Measurements from ENCODE around the gene CFL1. TPM values are rescaled to one million over a fixed set of nuclear protein-coding genes. Genes with fewer than 3 reads are reported as not detected.

CFL1 gene
- total RNA-seq (100 to 1,000 TPM; 472 to 682 TPM), polyA plus RNA-seq (ENCODE audit: insufficient read length in 2 of 2) (1,000 to 10,000 TPM; 1,362 to 1,371 TPM)
- long read RNA-seq, donor 1, transcript CFL1-211 (4 exons, 1,062 nt), result minor isoform, 20 of 823 reads
- long read RNA-seq, donor 1, transcript CFL1-209 (3 exons, 647 nt), result minor isoform, 55 of 823 reads
- long read RNA-seq, donor 1, transcript CFL1-201 (4 exons, 1,234 nt), result major isoform, 688 of 823 reads
- long read RNA-seq, donor 1, transcript CFL1-210 (2 exons, 1,509 nt), result minor isoform, 17 of 823 reads
- long read RNA-seq, donor 1, partial matches to known transcripts, result 33 of 823 reads
- long read RNA-seq, donor 1, other reads (novel, unspliced or antisense), result 7 of 823 reads
- long read RNA-seq, donor 2, transcript CFL1-210 (2 exons, 1,509 nt), result minor isoform, 10 of 365 reads
- long read RNA-seq, donor 2, transcript CFL1-209 (3 exons, 647 nt), result minor isoform, 20 of 365 reads
- long read RNA-seq, donor 2, transcript CFL1-201 (4 exons, 1,234 nt), result major isoform, 331 of 365 reads
- long read RNA-seq, donor 2, partial matches to known transcripts, result 0 of 365 reads
- long read RNA-seq, donor 2, other reads (novel, unspliced or antisense), result 0 of 365 reads
- long read RNA-seq, donor 3, transcript CFL1-201 (4 exons, 1,234 nt), result major isoform, 385 of 445 reads
- long read RNA-seq, donor 3, transcript CFL1-209 (3 exons, 647 nt), result minor isoform, 37 of 445 reads
- long read RNA-seq, donor 3, transcript CFL1-210 (2 exons, 1,509 nt), result minor isoform, 6 of 445 reads
- long read RNA-seq, donor 3, partial matches to known transcripts, result 12 of 445 reads
- long read RNA-seq, donor 3, other reads (novel, unspliced or antisense), result 0 of 445 reads
- long read RNA-seq, donor 4, transcript CFL1-201 (4 exons, 1,234 nt), result major isoform, 428 of 486 reads
- long read RNA-seq, donor 4, transcript CFL1-209 (3 exons, 647 nt), result minor isoform, 34 of 486 reads
- long read RNA-seq, donor 4, transcript CFL1-210 (2 exons, 1,509 nt), result minor isoform, 7 of 486 reads
- long read RNA-seq, donor 4, partial matches to known transcripts, result 16 of 486 reads
- long read RNA-seq, donor 4, other reads (novel, unspliced or antisense), result 0 of 486 reads

- H3K36me3 ChIP-seq (ENCODE audit: control insufficient read depth, insufficient read depth, low read length), result peaks cover 59% of the 10 kb centered on the region
- under 1% methylated on average over 90 of the region's 92 CpGs for WGBS (ENCODE audit: insufficient coverage)
These were observed at the start of gene CFL1 for GRCh38 chr11:65857853-65858680. Gene CFL1, minus strand, starts transcription at chr11:65858180. Its CDS starts 81 bp downstream, at chr11:65858099.

GRCh38 chr11:65906602-65907001, 48.6 kb upstream of the CFL1 start:
- H3K4me1 ChIP-seq (ENCODE audit: control insufficient read depth, insufficient read depth, low read length), result peaks cover 5% of the 10 kb centered on the region
- H3K27ac ChIP-seq (ENCODE audit: low read depth, low read length), result no peak overlapping the region
- no peak overlapping the region for H3K4me3 ChIP-seq (ENCODE audit: low read depth, low read length)
- no peaks in the 10 kb centered on the region for H3K36me3 ChIP-seq (ENCODE audit: control insufficient read depth, insufficient read depth, low read length)
- no peak for DNase-seq (ENCODE audit: low read depth in 4 of 6, low spot score in 6 of 6)
- no peaks in the 10 kb centered on the region for H3K9me3 ChIP-seq (ENCODE audit: control insufficient read depth, insufficient read depth, low read length)
- WGBS (ENCODE audit: insufficient coverage), result 92% methylated on average over 4 of the region's 5 CpGs
- H3K27me3 ChIP-seq (ENCODE audit: control insufficient read depth, insufficient read depth, low read length), result peaks cover 21% of the 10 kb centered on the region

More at GRCh38 chr11:65857853-65858680, at the start of gene CFL1:
- Histone ChIP-seq H3K4me1 (ENCODE audit: control insufficient read depth, insufficient read depth, low read length) (peaks cover 56% of the 10 kb centered on the region), H3K4me3 (ENCODE audit: low read depth, low read length) (peak within 1 kb of the TSS; percentile 96), H3K27ac (ENCODE audit: low read depth, low read length) (peak within 1 kb of the TSS; percentile 100), H3K9me3 (ENCODE audit: control insufficient read depth, insufficient read depth, low read length) (no peaks in the 10 kb centered on the region), H3K27me3 (ENCODE audit: control insufficient read depth, insufficient read depth, low read length) (no peaks in the 10 kb centered on the region)
- DNase-seq (ENCODE audit: low read depth in 4 of 6, low spot score in 6 of 6), result peak; percentile 87 to 99 (median 96)

GRCh38 chr11:65903715-65904114, 45.7 kb upstream of the CFL1 start:
- Histone ChIP-seq H3K9me3 (ENCODE audit: control insufficient read depth, insufficient read depth, low read length) (no peaks in the 10 kb centered on the region), H3K27me3 (ENCODE audit: control insufficient read depth, insufficient read depth, low read length) (peaks cover 50% of the 10 kb centered on the region), H3K27ac (ENCODE audit: low read depth, low read length) (no peak overlapping the region), H3K4me1 (ENCODE audit: control insufficient read depth, insufficient read depth, low read length) (peaks cover 18% of the 10 kb centered on the region), H3K4me3 (ENCODE audit: low read depth, low read length) (no peak overlapping the region), H3K36me3 (ENCODE audit: control insufficient read depth, insufficient read depth, low read length) (no peaks in the 10 kb centered on the region)
- DNase-seq (ENCODE audit: low read depth in 4 of 6, low spot score in 6 of 6), result no peak
- 75% methylated on average over 8 of the region's 8 CpGs for WGBS (ENCODE audit: insufficient coverage)

- WGBS (ENCODE audit: insufficient coverage), result 11% methylated on average over 4 of the region's 5 CpGs
- H3K36me3 ChIP-seq (ENCODE audit: control insufficient read depth, insufficient read depth, low read length), result no peaks in the 10 kb centered on the region
- peaks cover 55% of the 10 kb centered on the region for H3K27me3 ChIP-seq (ENCODE audit: control insufficient read depth, insufficient read depth, low read length)
- no peak for DNase-seq (ENCODE audit: low read depth in 4 of 6, low spot score in 6 of 6)
- no peaks in the 10 kb centered on the region for H3K9me3 ChIP-seq (ENCODE audit: control insufficient read depth, insufficient read depth, low read length)
- H3K4me1 ChIP-seq (ENCODE audit: control insufficient read depth, insufficient read depth, low read length), result peaks cover 18% of the 10 kb centered on the region
- H3K4me3 ChIP-seq (ENCODE audit: low read depth, low read length), result no peak overlapping the region
- H3K27ac ChIP-seq (ENCODE audit: low read depth, low read length), result no peak overlapping the region
These were observed 45.1 kb upstream of the CFL1 start for GRCh38 chr11:65903068-65903481.

GRCh38 chr11:65900899-65901180, 42.9 kb upstream of the CFL1 start:
- H3K36me3 ChIP-seq (ENCODE audit: control insufficient read depth, insufficient read depth, low read length), result no peaks in the 10 kb centered on the region
- WGBS (ENCODE audit: insufficient coverage), result no CpG with 5 or more reads among the region's 11 CpGs
- H3K4me3 ChIP-seq (ENCODE audit: low read depth, low read length), result peak overlapping the region; percentile 18
- no peaks in the 10 kb centered on the region for H3K9me3 ChIP-seq (ENCODE audit: control insufficient read depth, insufficient read depth, low read length)
- H3K27ac ChIP-seq (ENCODE audit: low read depth, low read length), result no peak overlapping the region
- H3K27me3 ChIP-seq (ENCODE audit: control insufficient read depth, insufficient read depth, low read length), result peaks cover 68% of the 10 kb centered on the region
- no peak for DNase-seq (ENCODE audit: low read depth in 4 of 6, low spot score in 6 of 6)
- H3K4me1 ChIP-seq (ENCODE audit: control insufficient read depth, insufficient read depth, low read length), result peaks cover 18% of the 10 kb centered on the region

- peaks cover 70% of the 10 kb centered on the region for H3K27me3 ChIP-seq (ENCODE audit: control insufficient read depth, insufficient read depth, low read length)
- H3K27ac ChIP-seq (ENCODE audit: low read depth, low read length), result no peak within 1 kb of the TSS
These were observed 42.3 kb upstream of the CFL1 start, which contains the start of gene FOSL1 for GRCh38 chr11:65900125-65900898. Gene FOSL1, minus strand, starts transcription at chr11:65900388. Its CDS starts 49 bp downstream, at chr11:65900339.

GRCh38 chr11:65899356-65900124, 41.6 kb upstream of the CFL1 start:
- Histone ChIP-seq H3K4me3 (ENCODE audit: low read depth, low read length) (no peak overlapping the region), H3K27ac (ENCODE audit: low read depth, low read length) (no peak overlapping the region), H3K9me3 (ENCODE audit: control insufficient read depth, insufficient read depth, low read length) (no peaks in the 10 kb centered on the region), H3K36me3 (ENCODE audit: control insufficient read depth, insufficient read depth, low read length) (no peaks in the 10 kb centered on the region), H3K27me3 (ENCODE audit: control insufficient read depth, insufficient read depth, low read length) (peaks cover 70% of the 10 kb centered on the region), H3K4me1 (ENCODE audit: control insufficient read depth, insufficient read depth, low read length) (peaks cover 18% of the 10 kb centered on the region)
- 2% methylated on average over 74 of the region's 78 CpGs for WGBS (ENCODE audit: insufficient coverage)
- DNase-seq (ENCODE audit: low read depth in 4 of 6, low spot score in 6 of 6), result no peak

More at GRCh38 chr11:65900125-65900898, 42.3 kb upstream of the CFL1 start, which contains the start of gene FOSL1:
- H3K9me3 ChIP-seq (ENCODE audit: control insufficient read depth, insufficient read depth, low read length), result no peaks in the 10 kb centered on the region
- no peaks in the 10 kb centered on the region for H3K36me3 ChIP-seq (ENCODE audit: control insufficient read depth, insufficient read depth, low read length)
- peak within 1 kb of the TSS; percentile 18 for H3K4me3 ChIP-seq (ENCODE audit: low read depth, low read length)
- under 1% methylated on average over 72 of the region's 80 CpGs for WGBS (ENCODE audit: insufficient coverage)
- DNase-seq (ENCODE audit: low read depth in 4 of 6, low spot score in 6 of 6), result peak in 2 of 6 donors; percentile 29 to 59
- peaks cover 18% of the 10 kb centered on the region for H3K4me1 ChIP-seq (ENCODE audit: control insufficient read depth, insufficient read depth, low read length)

Measured in spinal cord (tissue), 10 donors.